Activated naive CD8-positive, alpha-beta T cell treated with anti-CD3 and anti-CD28 coated beads, Interleukin-2, amount 50 U/mL, for 24 hours (primary cell): ENCODE data around the gene CHFR.
A peak's percentile ranks its signal among the peaks of the same experiment; 100 is the strongest.
"Not testable (repeated sequence)": the region's sequence is repeated elsewhere in the genome, so short reads cannot be mapped to it uniquely, and the experiment has no call there.

Source experiments
- ATAC-seq: fragments of 150-1000 bp; cut with Tn5 transposase; one replicate; pipeline ENCODE4 v1.10.0; 2021
- DNase-seq: peaks from one replicate; pipeline ENCODE4 v3.0.0; 2021
- H3K27ac Mint-ChIP-seq: one replicate; pipeline ENCODE4 v1.8.0; 2021; ENCODE audit warnings: mild to moderate bottlenecking, mixed read lengths
- H3K27me3 Mint-ChIP-seq: one replicate; pipeline ENCODE4 v1.8.0; 2021; ENCODE audit warnings: mixed read lengths
- H3K36me3 Mint-ChIP-seq: one replicate; pipeline ENCODE4 v1.8.0; 2021; ENCODE audit warnings: low read depth, mixed read lengths
- H3K4me1 Mint-ChIP-seq: one replicate; pipeline ENCODE4 v1.8.0; 2021; ENCODE audit warnings: mixed read lengths
- H3K4me3 Mint-ChIP-seq: one replicate; pipeline ENCODE4 v1.8.0; 2021; ENCODE audit warnings: mild to moderate bottlenecking, moderate library complexity, mixed read lengths
- H3K9me3 Mint-ChIP-seq: one replicate; pipeline ENCODE4 v1.8.0; 2021; ENCODE audit warnings: mixed read lengths

Gene CHFR

GRCh38 chr12:132838410-132839080 is 48.9 kb downstream of the CHFR start:
- ATAC-seq: no peak
- no peak for DNase-seq
- no peaks in the 10 kb centered on the region for H3K9me3 Mint-ChIP-seq
- H3K27me3 Mint-ChIP-seq: no peaks in the 10 kb centered on the region
- H3K4me1 Mint-ChIP-seq: peaks cover 29% of the 10 kb centered on the region
- peaks cover 32% of the 10 kb centered on the region for H3K36me3 Mint-ChIP-seq
- no peak overlapping the region for H3K27ac Mint-ChIP-seq
- H3K4me3 Mint-ChIP-seq: no peak overlapping the region

GRCh38 chr12:132837693-132838409 is 49.6 kb downstream of the CHFR start:
- no peak for DNase-seq
- no peak for ATAC-seq
- Mint-ChIP-seq H3K4me1 (peaks cover 32% of the 10 kb centered on the region), H3K27ac (no peak overlapping the region), H3K9me3 (no peaks in the 10 kb centered on the region), H3K27me3 (no peaks in the 10 kb centered on the region), H3K4me3 (no peak overlapping the region), H3K36me3 (peaks cover 33% of the 10 kb centered on the region)

GRCh38 chr12:132836795-132837331 is 50.5 kb downstream of the CHFR start:
- peak overlapping the region; percentile 60 for H3K4me3 Mint-ChIP-seq
- no peaks in the 10 kb centered on the region for H3K9me3 Mint-ChIP-seq
- ATAC-seq (no peak), DNase-seq (no peak)
- H3K36me3 Mint-ChIP-seq: peaks cover 28% of the 10 kb centered on the region
- no peaks in the 10 kb centered on the region for H3K27me3 Mint-ChIP-seq
- H3K4me1 Mint-ChIP-seq: peaks cover 32% of the 10 kb centered on the region
- peak overlapping the region; percentile 47 for H3K27ac Mint-ChIP-seq

DNA sequence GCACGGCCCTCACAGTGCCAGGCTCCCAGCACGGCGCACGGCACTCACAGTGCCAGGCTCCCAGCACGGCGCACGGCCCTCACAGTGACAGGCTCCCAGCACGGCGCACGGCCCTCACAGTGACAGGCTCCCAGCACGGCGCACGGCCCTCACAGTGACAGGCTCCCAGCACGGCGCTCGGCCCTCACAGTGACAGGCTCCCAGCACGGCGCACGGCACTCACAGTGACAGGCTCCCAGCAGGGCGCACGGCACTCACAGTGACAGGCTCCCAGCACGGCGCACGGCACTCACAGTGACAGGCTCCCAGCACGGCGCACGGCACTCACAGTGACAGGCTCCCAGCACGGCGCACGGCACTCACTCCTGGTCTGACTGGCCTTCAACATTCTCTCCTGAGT is 51.2 kb downstream of the CHFR start:
- H3K9me3 Mint-ChIP-seq, ATAC-seq, H3K27me3 Mint-ChIP-seq, DNase-seq: not testable (repeated sequence)
- Mint-ChIP-seq H3K4me3 (peak overlapping the region; percentile 60), H3K4me1 (peaks cover 32% of the 10 kb centered on the region), H3K27ac (peak overlapping the region; percentile 47), H3K36me3 (peaks cover 25% of the 10 kb centered on the region)

- Mint-ChIP-seq H3K4me1 (peaks cover 32% of the 10 kb centered on the region), H3K27ac (peak overlapping the region; percentile 93), H3K27me3 (no peaks in the 10 kb centered on the region), H3K9me3 (no peaks in the 10 kb centered on the region), H3K36me3 (peaks cover 20% of the 10 kb centered on the region), H3K4me3 (peak overlapping the region; percentile 29)
- DNase-seq: no peak
- no peak for ATAC-seq
Measured at GRCh38 chr12:132835076-132836025, 52.1 kb downstream of the CHFR start.

DNA sequence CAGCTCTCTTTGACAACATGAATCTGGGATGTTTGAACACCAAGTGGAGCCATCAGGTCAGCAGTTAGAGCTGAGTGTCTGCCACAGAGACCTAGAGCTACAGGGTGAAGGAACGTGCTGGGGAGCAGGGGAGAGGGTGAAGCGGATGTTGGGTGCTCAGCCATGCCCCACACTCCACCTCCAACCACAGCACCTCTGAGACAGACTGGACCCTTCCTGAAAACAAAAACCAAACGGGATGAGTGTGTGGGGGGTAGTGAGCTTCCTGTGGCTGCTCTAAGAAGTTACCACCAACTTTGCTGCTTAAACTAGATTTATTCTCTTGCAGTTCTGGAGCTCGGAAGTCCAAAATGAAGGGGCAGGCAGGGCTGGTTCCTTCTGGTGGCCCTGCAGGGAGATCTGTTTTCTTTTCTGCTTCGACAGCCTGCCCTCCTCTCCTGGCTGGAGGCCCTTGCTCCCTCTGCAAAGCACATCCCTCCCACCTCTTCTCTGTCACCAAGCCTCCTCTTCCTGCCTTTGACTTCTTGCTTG is 53.2 kb downstream of the CHFR start:
- Mint-ChIP-seq H3K36me3 (peaks cover 12% of the 10 kb centered on the region), H3K9me3 (no peaks in the 10 kb centered on the region), H3K4me1 (peaks cover 38% of the 10 kb centered on the region), H3K4me3 (peak overlapping the region; percentile 55), H3K27ac (peak overlapping the region; percentile 93), H3K27me3 (no peaks in the 10 kb centered on the region)
- DNase-seq (peak; percentile 33), ATAC-seq (peak; percentile 75)

- Mint-ChIP-seq H3K4me1 (peaks cover 38% of the 10 kb centered on the region), H3K27me3 (peaks cover 1% of the 10 kb centered on the region), H3K27ac (peak overlapping the region; percentile 93), H3K9me3 (no peaks in the 10 kb centered on the region), H3K36me3 (peaks cover 11% of the 10 kb centered on the region), H3K4me3 (no peak overlapping the region)
- ATAC-seq: no peak
- no peak for DNase-seq
Measured at GRCh38 chr12:132833341-132833740, 54.1 kb downstream of the CHFR start.

GRCh38 chr12:132831771-132832170 is 55.6 kb downstream of the CHFR start:
- H3K9me3 Mint-ChIP-seq: no peaks in the 10 kb centered on the region
- no peak overlapping the region for H3K27ac Mint-ChIP-seq
- DNase-seq (no peak), ATAC-seq (no peak)
- H3K4me3 Mint-ChIP-seq: no peak overlapping the region
- peaks cover 1% of the 10 kb centered on the region for H3K27me3 Mint-ChIP-seq
- H3K36me3 Mint-ChIP-seq: peaks cover 22% of the 10 kb centered on the region
- peaks cover 48% of the 10 kb centered on the region for H3K4me1 Mint-ChIP-seq

DNA sequence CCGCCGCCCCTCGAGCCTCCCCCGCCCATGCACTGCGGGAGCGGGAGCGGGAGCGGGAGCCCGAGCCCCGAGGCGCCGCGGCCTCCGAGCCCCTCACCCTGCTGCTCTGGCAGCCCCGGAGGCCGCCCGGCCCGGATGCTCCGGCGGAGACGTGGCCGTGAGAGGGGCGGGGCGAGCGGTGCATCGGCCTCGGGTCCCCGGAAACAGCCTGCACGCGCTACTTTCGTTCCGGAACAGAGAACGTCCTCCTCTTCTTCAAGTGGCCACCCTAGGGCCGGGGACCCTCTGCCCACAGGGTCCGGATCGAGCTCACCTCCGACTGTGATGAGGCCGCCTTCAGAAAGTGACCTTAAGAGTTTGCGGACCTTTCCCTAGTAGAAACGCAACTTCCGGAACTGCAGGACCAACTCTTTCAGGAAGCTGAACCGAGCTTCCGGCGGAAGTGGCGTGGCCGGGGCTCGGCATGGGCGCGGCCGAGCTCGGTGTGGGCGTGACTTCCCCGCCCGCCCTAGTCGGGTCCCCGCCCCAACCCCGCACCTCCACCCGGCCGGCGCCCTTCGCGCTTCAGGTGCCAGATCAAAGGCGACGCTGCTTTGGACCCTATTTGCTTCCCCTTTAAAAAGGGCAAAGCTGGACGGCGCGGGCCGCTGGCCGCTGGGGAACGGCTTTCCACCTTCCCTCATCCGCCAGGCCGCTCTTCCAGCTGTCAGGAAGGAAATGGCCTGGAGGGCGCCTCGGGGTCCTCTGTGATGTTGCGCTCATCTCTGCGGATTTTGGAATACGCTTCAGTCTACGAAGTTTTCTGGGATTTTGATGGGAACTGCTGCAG is 58.5 kb downstream of the CHFR start, which contains the start of gene GOLGA3:
Gene GOLGA3, minus strand, starts transcription at position 164 of the 829 bp plus-strand sequence. CDS start 6,741 bp downstream, outside the sequence.
- Mint-ChIP-seq H3K27me3 (peaks cover 1% of the 10 kb centered on the region), H3K4me3 (peak within 1 kb of the TSS; percentile 92), H3K27ac (peak within 1 kb of the TSS; percentile 99), H3K9me3 (no peaks in the 10 kb centered on the region), H3K36me3 (peaks cover 44% of the 10 kb centered on the region), H3K4me1 (peaks cover 51% of the 10 kb centered on the region)
- DNase-seq (peak; percentile 97), ATAC-seq (peak; percentile 88)

DNA sequence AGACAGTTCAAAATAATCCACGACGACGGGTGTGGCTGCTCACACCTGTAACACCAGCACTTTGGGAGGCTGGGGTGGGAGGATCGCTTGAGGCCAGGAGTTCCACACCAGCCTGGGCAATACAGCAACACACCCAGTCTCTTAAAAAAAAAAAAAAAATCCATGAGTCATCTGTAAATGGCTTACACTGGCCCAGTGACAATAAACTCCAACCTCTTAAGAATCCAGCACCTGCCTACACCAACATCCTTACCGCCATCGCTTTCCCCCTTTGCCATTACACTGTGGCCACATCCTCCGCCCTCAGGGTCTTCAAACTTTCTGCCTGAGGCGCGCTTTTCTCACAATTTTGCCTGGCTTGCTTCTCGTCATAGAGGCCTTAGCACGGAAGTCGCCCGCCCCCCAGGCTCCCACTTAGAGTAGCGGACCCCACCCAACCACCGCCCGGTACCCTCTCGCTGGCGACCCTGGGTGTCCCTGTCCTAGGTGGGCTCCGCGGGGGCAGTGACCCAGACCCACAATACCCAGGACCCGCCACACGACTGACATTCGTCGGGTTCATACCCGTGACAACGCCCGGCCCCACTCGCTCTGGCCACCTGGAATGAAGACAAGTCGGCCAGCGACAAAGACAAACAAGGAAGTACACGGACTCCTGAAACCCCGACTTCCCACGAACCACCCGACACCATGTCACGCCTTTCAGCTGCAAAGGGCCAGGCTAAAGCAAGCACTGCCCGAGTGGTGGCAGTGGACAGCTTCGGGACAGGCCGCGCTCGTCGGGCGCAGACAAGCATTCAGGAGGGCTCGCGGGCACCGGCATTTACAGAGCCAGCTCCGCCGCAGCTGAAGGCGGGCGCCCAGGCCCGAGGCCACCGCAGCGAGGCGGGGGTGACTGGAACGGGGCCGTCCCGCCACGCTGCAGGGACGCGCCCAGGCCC is 59.4 kb downstream of the CHFR start:
- no peaks in the 10 kb centered on the region for H3K9me3 Mint-ChIP-seq

DNA sequence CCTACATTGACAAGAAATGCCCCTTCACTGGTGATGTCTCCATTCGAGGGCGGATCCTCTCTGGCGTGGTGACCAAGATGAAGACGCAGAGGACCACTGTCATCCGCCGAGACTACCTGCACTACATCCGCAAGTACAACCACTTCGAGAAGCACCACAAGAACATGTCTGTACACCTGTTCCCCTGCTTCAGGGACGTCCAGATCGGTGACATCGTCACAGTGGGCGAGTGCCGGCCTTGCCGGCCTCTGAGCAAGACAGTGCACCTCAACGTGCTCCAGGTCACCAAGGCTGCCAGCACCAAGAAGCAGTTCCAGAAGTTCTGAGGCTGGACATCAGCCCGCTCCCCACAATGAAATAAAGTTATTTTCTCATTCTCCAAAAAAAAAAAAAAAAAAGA is 61.5 kb downstream of the CHFR start:
- Mint-ChIP-seq H3K4me3 (no peak overlapping the region), H3K27ac (no peak overlapping the region), H3K36me3 (peaks cover 44% of the 10 kb centered on the region), H3K9me3 (no peaks in the 10 kb centered on the region), H3K27me3 (peaks cover 1% of the 10 kb centered on the region), H3K4me1 (peaks cover 44% of the 10 kb centered on the region)
- DNase-seq: no peak
- no peak for ATAC-seq

More for the DNA sequence above, 59.4 kb downstream of the CHFR start:
- Mint-ChIP-seq H3K27me3 (peaks cover 1% of the 10 kb centered on the region), H3K36me3 (peaks cover 41% of the 10 kb centered on the region), H3K4me3 (peak overlapping the region; percentile 92), H3K27ac (peak overlapping the region; percentile 91), H3K4me1 (peaks cover 44% of the 10 kb centered on the region)
- DNase-seq: peak; percentile 38
- peak; percentile 47 for ATAC-seq

GRCh38 chr12:132825089-132825488 is 62.3 kb downstream of the CHFR start:
- no peak overlapping the region for H3K27ac Mint-ChIP-seq
- DNase-seq (no peak), ATAC-seq (no peak)
- peaks cover 1% of the 10 kb centered on the region for H3K27me3 Mint-ChIP-seq
- H3K9me3 Mint-ChIP-seq: no peaks in the 10 kb centered on the region
- no peak overlapping the region for H3K4me3 Mint-ChIP-seq
- peaks cover 46% of the 10 kb centered on the region for H3K36me3 Mint-ChIP-seq
- H3K4me1 Mint-ChIP-seq: peaks cover 44% of the 10 kb centered on the region
